ENCODE measurements around the gene PURA.

The PURA gene

GRCh38 chr5:140113699-140114263, at the start of gene PURA:
Gene PURA, plus strand, starts transcription at chr5:140114109. Its CDS starts 73 bp downstream, at chr5:140114182.
- peak; percentile 87 to 92 for DNase-seq (ENCODE audit: low read depth in 2 of 2, low spot score in 1 of 2)

- no peak for DNase-seq (ENCODE audit: low read depth in 2 of 2, low spot score in 1 of 2)
Observed at GRCh38 chr5:140072812-140073211, 41.1 kb upstream of the PURA start.

- DNase-seq (ENCODE audit: low read depth in 2 of 2, low spot score in 1 of 2), result no peak
Observed at GRCh38 chr5:140073296-140073695, 40.6 kb upstream of the PURA start.

- DNase-seq (ENCODE audit: low read depth in 2 of 2, low spot score in 1 of 2), result no peak
Observed at GRCh38 chr5:140075371-140075770, 38.5 kb upstream of the PURA start.

- no peak for DNase-seq (ENCODE audit: low read depth in 2 of 2, low spot score in 1 of 2)
Observed at GRCh38 chr5:140076142-140076541, 37.8 kb upstream of the PURA start.

- no peak for DNase-seq (ENCODE audit: low read depth in 2 of 2, low spot score in 1 of 2)
Observed at GRCh38 chr5:140076788-140077187, 37.1 kb upstream of the PURA start.

- DNase-seq (ENCODE audit: low read depth in 2 of 2, low spot score in 1 of 2), result no peak
Observed at GRCh38 chr5:140083120-140083519, 30.8 kb upstream of the PURA start.

GRCh38 chr5:140083650-140084049, 30.3 kb upstream of the PURA start:
- no peak for DNase-seq (ENCODE audit: low read depth in 2 of 2, low spot score in 1 of 2)

- DNase-seq (ENCODE audit: low read depth in 2 of 2, low spot score in 1 of 2), result no peak
Observed at GRCh38 chr5:140084541-140084940, 29.4 kb upstream of the PURA start.

- no peak for DNase-seq (ENCODE audit: low read depth in 2 of 2, low spot score in 1 of 2)
Observed at GRCh38 chr5:140090251-140090650, 23.7 kb upstream of the PURA start.

- no peak for DNase-seq (ENCODE audit: low read depth in 2 of 2, low spot score in 1 of 2)
Observed at GRCh38 chr5:140093179-140093578, 20.7 kb upstream of the PURA start.

- DNase-seq (ENCODE audit: low read depth in 2 of 2, low spot score in 1 of 2), result no peak
Observed at GRCh38 chr5:140093866-140094265, 20.0 kb upstream of the PURA start.

GRCh38 chr5:140094889-140095288, 19.0 kb upstream of the PURA start:
- DNase-seq (ENCODE audit: low read depth in 2 of 2, low spot score in 1 of 2), result no peak

- no peak for DNase-seq (ENCODE audit: low read depth in 2 of 2, low spot score in 1 of 2)
Observed at GRCh38 chr5:140101179-140101578, 12.7 kb upstream of the PURA start.

- no peak for DNase-seq (ENCODE audit: low read depth in 2 of 2, low spot score in 1 of 2)
Observed at GRCh38 chr5:140103154-140103553, 10.8 kb upstream of the PURA start.

GRCh38 chr5:140104100-140104499, 9.8 kb upstream of the PURA start:
- no peak for DNase-seq (ENCODE audit: low read depth in 2 of 2, low spot score in 1 of 2)

- no peak for DNase-seq (ENCODE audit: low read depth in 2 of 2, low spot score in 1 of 2)
Observed at GRCh38 chr5:140106101-140106500, 7.8 kb upstream of the PURA start.

- DNase-seq (ENCODE audit: low read depth in 2 of 2, low spot score in 1 of 2), result no peak
Observed at GRCh38 chr5:140106805-140107311, 7.1 kb upstream of the PURA start.

GRCh38 chr5:140107312-140108092, 6.4 kb upstream of the PURA start:
- DNase-seq (ENCODE audit: low read depth in 2 of 2, low spot score in 1 of 2), result peak; percentile 74 to 87

- DNase-seq (ENCODE audit: low read depth in 2 of 2, low spot score in 1 of 2), result no peak
Observed at GRCh38 chr5:140108093-140109017, 5.6 kb upstream of the PURA start.

GRCh38 chr5:140109018-140109758, 4.7 kb upstream of the PURA start:
- no peak for DNase-seq (ENCODE audit: low read depth in 2 of 2, low spot score in 1 of 2)
